OCI-LY1 (cell line): ENCODE results near the gene LSAMP.

Experiments
- CTCF ChIP-seq: fragments of 200-600 bp; sonication (generic), shearing (Covaris generic); IDR thresholded peaks from 2 replicates; pipeline ENCODE4 v1.5.1; 2017; ENCODE audit warnings: mild to moderate bottlenecking, antibody characterized with exemption, low read length, moderate library complexity, mixed read lengths
- EZH2 ChIP-seq: fragments of 200-600 bp; sonication (generic), shearing (Covaris generic); IDR thresholded peaks from 2 replicates; pipeline ENCODE4 v1.8.0; 2017; ENCODE audit warnings: borderline replicate concordance, mixed run types, mild to moderate bottlenecking, antibody characterized with exemption, low read length, moderate library complexity, mixed read lengths

- no peak for TF ChIP-seq CTCF
- TF ChIP-seq EZH2 = no peak
These were observed 640.6 kb downstream of the LSAMP start for GRCh38 chr3:115804713-115805119.
